K562 (cell line): ENCODE results near the gene RASIP1. TPM values are rescaled to one million over a fixed set of nuclear protein-coding genes. Genes with fewer than 3 reads are reported as not detected.

Experiments used
- ASH1L ChIP-seq: fragments of 450-650 bp; IDR thresholded peaks from 2 replicates; pipeline ENCODE4 v1.6.1; 2018; ENCODE audit warnings: borderline replicate concordance, mild to moderate bottlenecking, low read depth; ENCODE audit not compliant: partially characterized antibody
- BDP1 ChIP-seq: IDR thresholded peaks from 3 replicates; pipeline ENCODE4 v1.6.1; 2011; ENCODE audit not compliant: insufficient read length, insufficient read depth
- BHLHE40 ChIP-seq: IDR thresholded peaks from 2 replicates; pipeline ENCODE4 v1.6.1; 2011; ENCODE audit warnings: low read length, improper control_type of control experiment
- CBX8 ChIP-seq: fragments of 200-600 bp; sonication (generic); IDR thresholded peaks from 2 replicates; pipeline ENCODE4 v1.6.1; 2012; ENCODE audit warnings: borderline replicate concordance, mixed run types, low read depth, mild to moderate bottlenecking, moderate library complexity, mixed read lengths, low read length, control low read depth, inconsistent platforms; ENCODE audit not compliant: poor library complexity, severe bottlenecking; ENCODE audit errors: extremely low read depth
- CEBPB ChIP-seq: fragments of 450-650 bp; IDR thresholded peaks from 2 replicates; pipeline ENCODE4 v1.6.1; 2016; ENCODE audit warnings: missing genetic modification characterization, missing compliant biosample characterization
- CXXC5 ChIP-seq: fragments of 250-450 bp; sonication (Bioruptor Pico); IDR thresholded peaks from 2 replicates; pipeline ENCODE4 v1.8.0; 2022; ENCODE audit warnings: inconsistent platforms, mild to moderate bottlenecking, moderate library complexity
- L3MBTL2 ChIP-seq: fragments of 450-650 bp; IDR thresholded peaks from 2 replicates; pipeline ENCODE4 v1.6.1; 2016; ENCODE audit warnings: mild to moderate bottlenecking, moderate library complexity
- NR2C2 ChIP-seq, 2 experiments: fragments of 200-800 bp in 1 of 2; sonication (Bioruptor generic) in 1 of 2; sonication (generic) in 1 of 2; formaldehyde crosslinking in 1 of 2; IDR thresholded peaks; 2 replicates each; pipeline versions ENCODE4 v1.6.1 to v1.8.0; 2016 to 2022; ENCODE audit warnings: mild to moderate bottlenecking in 1 of 2, missing compliant biosample characterization in 1 of 2, missing genetic modification characterization in 1 of 2, missing genetic modification reagents in 1 of 2
- REST ChIP-seq, 2 experiments: fragments of 450-650 bp; formaldehyde crosslinking in 1 of 2; IDR thresholded peaks; 2 replicates each; pipeline versions ENCODE4 v1.4.0 to v1.6.1; 2014 to 2020; ENCODE audit warnings: mild to moderate bottlenecking in 2 of 2, borderline replicate concordance in 1 of 2, low read depth in 1 of 2
- RFX5 ChIP-seq: IDR thresholded peaks from 2 replicates; pipeline ENCODE4 v1.6.1; 2011; ENCODE audit warnings: low read depth, mild to moderate bottlenecking, improper control_type of control experiment, low read length
- RNF2 ChIP-seq: sonication (generic); IDR thresholded peaks from 2 replicates; pipeline ENCODE4 v1.6.1; 2016
- SNRNP70 ChIP-seq: fragments of 200-400 bp; formaldehyde crosslinking; optimal IDR thresholded peaks from 2 replicates; pipeline ENCODE3; 2017; ENCODE audit warnings: low read depth, low read length
- YY1 ChIP-seq, 3 experiments: IDR thresholded peaks; 2 replicates each; pipeline ENCODE4 v1.6.1; 2011; ENCODE audit warnings: low read length in 2 of 3, mild to moderate bottlenecking in 2 of 3, moderate library complexity in 2 of 3, borderline replicate concordance in 1 of 3, control low read depth in 1 of 3, low read depth in 1 of 3; ENCODE audit not compliant: insufficient read depth in 3 of 3, insufficient replicate concordance in 2 of 3, control insufficient read depth in 1 of 3, insufficient read length in 1 of 3; ENCODE audit errors: extremely low read depth in 1 of 3
- ZBTB5 ChIP-seq: fragments of 450-650 bp; IDR thresholded peaks from 2 replicates; pipeline ENCODE4 v1.6.1; 2017; ENCODE audit warnings: antibody characterized with exemption
- ZNF274 ChIP-seq: IDR thresholded peaks from 2 replicates; pipeline ENCODE4 v1.6.1; 2011; ENCODE audit warnings: low read depth, mild to moderate bottlenecking, low read length, moderate library complexity, borderline replicate concordance
- ZNF282 ChIP-seq: sonication (generic); formaldehyde crosslinking; IDR thresholded peaks from 2 replicates; pipeline ENCODE4 v1.8.1; 2023; ENCODE audit warnings: missing genetic modification reagents
- polyA plus RNA-seq, 8 experiments: library from polyadenylated mRNA; depleted of rRNA in 4 of 8; stranded (reverse) in 5 of 8; unstranded in 3 of 8; fragments of >200 nt; fragmentation: Nextera tagmentation in 2 of 8; fragmentation: Illumina TruSeq in 1 of 8; extraction: Ambion mirVana in 2 of 8; extraction: Trizol in 1 of 8; gene quantifications; 2 replicates each; pipeline versions ENCODE4 v1.2.1 to v1.2.3, GENCODE V29; 2011 to 2014; ENCODE audit warnings: inconsistent platforms in 1 of 8, missing spikeins in 1 of 8
- total RNA-seq, 7 experiments: library from RNA; depleted of rRNA in 6 of 7; stranded (reverse); fragments of >200 nt in 6 of 7; fragmentation: Illumina TruSeq in 2 of 7; extraction: Trizol in 2 of 7; gene quantifications; 2 replicates each; pipeline versions ENCODE4 v1.2.1 to v1.2.3, GENCODE V29; 2011 to 2021; ENCODE audit warnings: low replicate concordance in 1 of 7

RASIP1 gene
- total and polyA plus RNA-seq, 9 of the 15 experiments (the other 6 are each of a cell fraction or from before 2014, with no cell fraction given): 0.20 to 4.7 (median 1.5) TPM

GRCh38 chr19:48738557-48739403 lies 1.6 kb downstream of the RASIP1 start (continued):
- TF ChIP-seq RFX5 (no peak), ZNF282 (no peak), RNF2 (no peak), ZNF274 (no peak), BDP1 (no peak), ZBTB5 (no peak), CXXC5 (CRISPR knock-in tag) (peak; percentile 97), CEBPB (tag) (no peak), ASH1L (no peak), CBX8 (no peak), BHLHE40 (peak; percentile 78; the same call in 1 of the 2 replicates), NR2C2 (CRISPR knock-in tag; IDR thresholded peaks at IDR 0.05) (no peak), NR2C2 (tag; IDR thresholded peaks at IDR 0.05) (peak; percentile 35; the same call in 1 of the 2 replicates), REST (IDR thresholded peaks at IDR 0.05; ENCODE audit: borderline replicate concordance) (peak; percentile 84), REST (CRISPR knock-in tag; IDR thresholded peaks at IDR 0.05; ENCODE audit: low read depth) (peak; percentile 82), SNRNP70 (no peak), YY1 (IDR thresholded peaks at IDR 0.05; ENCODE audit: borderline replicate concordance in 1 of 3, control insufficient read depth in 1 of 3, extremely low read depth in 1 of 3, insufficient read depth in 3 of 3, insufficient read length in 1 of 3, insufficient replicate concordance in 2 of 3, low read depth in 1 of 3, low read length in 2 of 3) (peak in 1 of 3 experiments; percentile 71), L3MBTL2 (peak; percentile 98)
